Activated B cell treated with CpG ODN at 0.5 μM for 24 hours (primary cell): ENCODE data around the gene UGP2. TPM values are rescaled to one million over a fixed set of nuclear protein-coding genes. Genes with fewer than 3 reads are reported as not detected.

Experiments used
- ATAC-seq: fragments of 200-7000 bp; cut with Tn5 transposase; one replicate; pipeline ENCODE4 v1.10.0; 2021; ENCODE audit warnings: low read depth, mild to moderate bottlenecking, moderate library complexity
- CTCF ChIA-PET: fragments of 350-600 bp; sonication (Branson Sonifier 250); formaldehyde crosslinking; loops from one replicate; lab custom pipeline; 2021; ENCODE audit warnings: antibody characterized with exemption; lab: Charles Lee
- POLR2A ChIA-PET: fragments of 350-600 bp; sonication (Branson Sonifier 250); formaldehyde crosslinking; loops from one replicate; lab custom pipeline; 2021; ENCODE audit warnings: antibody characterized with exemption; lab: Charles Lee
- DNase-seq: peaks from one replicate; pipeline ENCODE4 v3.0.0; 2022
- H3K27ac Mint-ChIP-seq: one replicate; pipeline ENCODE4 v1.8.0; 2020; ENCODE audit warnings: mixed read lengths
- H3K27me3 Mint-ChIP-seq: one replicate; pipeline ENCODE4 v1.8.0; 2021; ENCODE audit warnings: mixed read lengths
- H3K36me3 Mint-ChIP-seq: one replicate; pipeline ENCODE4 v1.8.0; 2021; ENCODE audit warnings: low read depth, mixed read lengths
- H3K4me1 Mint-ChIP-seq: one replicate; pipeline ENCODE4 v1.8.0; 2021; ENCODE audit warnings: mixed read lengths
- H3K4me3 Mint-ChIP-seq: one replicate; pipeline ENCODE4 v1.8.0; 2020; ENCODE audit warnings: mild to moderate bottlenecking, mixed read lengths
- H3K9me3 Mint-ChIP-seq: one replicate; pipeline ENCODE4 v1.8.0; 2020; ENCODE audit warnings: mixed read lengths
- intact Hi-C: fragments of 100-400 bp; cut with micrococcal nuclease; formaldehyde crosslinking; loops from one replicate; pipeline ENCODE4 v1.15.1; 2024
- total RNA-seq: library from RNA; stranded (reverse); gene quantifications from 2 replicates; pipeline ENCODE4 v1.2.3, GENCODE V29; 2022
- TF ChIP-seq, protein P1 (sequence below): fragments of 200-600 bp; IDR thresholded peaks from one replicate; pipeline ENCODE4 v1.8.0; 2022; ENCODE audit warnings: antibody characterized with exemption, mild to moderate bottlenecking

UGP2 gene
- total RNA-seq, 1 donor from 2014 or later = 73.5 TPM

GRCh38 chr2:63849381-63850203 is 7.9 kb downstream of the UGP2 start:
- Mint-ChIP-seq H3K4me3 (no peak overlapping the region), H3K36me3 (peaks cover 4% of the 10 kb centered on the region), H3K4me1 (peaks cover 65% of the 10 kb centered on the region), H3K27ac (no peak overlapping the region), H3K27me3 (no peaks in the 10 kb centered on the region), H3K9me3 (no peaks in the 10 kb centered on the region)
- DNase-seq (no peak), ATAC-seq (no peak)
- CTCF ChIA-PET = interaction anchor here (3.1 kb wide), 1 partner anchor 12 kb away, joined by 11 read pairs; no protein-coding TSS in a partner anchor
- POLR2A ChIA-PET = no interaction called here
- TF ChIP-seq, protein P1, sequence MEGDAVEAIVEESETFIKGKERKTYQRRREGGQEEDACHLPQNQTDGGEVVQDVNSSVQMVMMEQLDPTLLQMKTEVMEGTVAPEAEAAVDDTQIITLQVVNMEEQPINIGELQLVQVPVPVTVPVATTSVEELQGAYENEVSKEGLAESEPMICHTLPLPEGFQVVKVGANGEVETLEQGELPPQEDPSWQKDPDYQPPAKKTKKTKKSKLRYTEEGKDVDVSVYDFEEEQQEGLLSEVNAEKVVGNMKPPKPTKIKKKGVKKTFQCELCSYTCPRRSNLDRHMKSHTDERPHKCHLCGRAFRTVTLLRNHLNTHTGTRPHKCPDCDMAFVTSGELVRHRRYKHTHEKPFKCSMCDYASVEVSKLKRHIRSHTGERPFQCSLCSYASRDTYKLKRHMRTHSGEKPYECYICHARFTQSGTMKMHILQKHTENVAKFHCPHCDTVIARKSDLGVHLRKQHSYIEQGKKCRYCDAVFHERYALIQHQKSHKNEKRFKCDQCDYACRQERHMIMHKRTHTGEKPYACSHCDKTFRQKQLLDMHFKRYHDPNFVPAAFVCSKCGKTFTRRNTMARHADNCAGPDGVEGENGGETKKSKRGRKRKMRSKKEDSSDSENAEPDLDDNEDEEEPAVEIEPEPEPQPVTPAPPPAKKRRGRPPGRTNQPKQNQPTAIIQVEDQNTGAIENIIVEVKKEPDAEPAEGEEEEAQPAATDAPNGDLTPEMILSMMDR = no peak
- intact Hi-C loops = loop anchor here (10.0 kb wide), 1 partner anchor 1655 kb away; the partner anchor contains the start of gene B3GNT2

DNA sequence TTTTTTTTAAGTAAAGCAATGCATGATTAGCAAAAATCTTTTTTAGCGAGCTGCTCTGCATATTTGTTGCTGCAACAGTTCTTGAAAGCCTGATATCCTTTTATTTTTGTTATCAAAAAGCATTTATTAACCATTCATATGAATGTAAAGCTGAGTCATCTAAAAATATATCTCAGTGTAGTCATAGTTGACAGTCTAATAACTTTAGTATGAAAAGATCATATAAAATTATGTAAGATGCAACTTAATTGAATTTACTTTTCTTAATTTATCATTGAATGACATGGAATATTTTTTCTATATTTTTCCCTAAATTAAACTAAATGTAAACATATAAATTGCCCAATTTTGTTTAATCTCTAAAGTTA is 8.5 kb downstream of the UGP2 start:
- intact Hi-C loops = no loop called here
- peaks cover 4% of the 10 kb centered on the region for H3K36me3 Mint-ChIP-seq
- H3K27me3 Mint-ChIP-seq = no peaks in the 10 kb centered on the region
- no peak overlapping the region for H3K4me3 Mint-ChIP-seq
- ChIA-PET CTCF (interaction anchor here (3.1 kb wide), 1 partner anchor 11 kb away, joined by 11 read pairs; no protein-coding TSS in a partner anchor), POLR2A (interaction anchor here (3.7 kb wide), 1 partner anchor 9 kb away, joined by 21 read pairs; the partner anchor contains the start of gene UGP2)
- TF ChIP-seq, protein P1 = no peak
- peaks cover 64% of the 10 kb centered on the region for H3K4me1 Mint-ChIP-seq
- H3K9me3 Mint-ChIP-seq = no peaks in the 10 kb centered on the region
- ATAC-seq (no peak), DNase-seq (no peak)
- H3K27ac Mint-ChIP-seq = no peak overlapping the region

GRCh38 chr2:63850649-63851048 is 9.0 kb downstream of the UGP2 start:
- intact Hi-C loops = no loop called here
- peaks cover 59% of the 10 kb centered on the region for H3K4me1 Mint-ChIP-seq
- H3K4me3 Mint-ChIP-seq = no peak overlapping the region
- no peak overlapping the region for H3K27ac Mint-ChIP-seq
- CTCF ChIA-PET = interaction anchor here (3.1 kb wide), 1 partner anchor 11 kb away, joined by 11 read pairs; no protein-coding TSS in a partner anchor
- ATAC-seq (no peak), DNase-seq (no peak)
- H3K9me3 Mint-ChIP-seq = no peaks in the 10 kb centered on the region
- TF ChIP-seq, protein P1 = no peak
- POLR2A ChIA-PET = interaction anchor here (3.7 kb wide), 1 partner anchor 9 kb away, joined by 21 read pairs; the partner anchor contains the start of gene UGP2
- peaks cover 4% of the 10 kb centered on the region for H3K36me3 Mint-ChIP-seq
- no peaks in the 10 kb centered on the region for H3K27me3 Mint-ChIP-seq

- Mint-ChIP-seq H3K4me1 (peaks cover 60% of the 10 kb centered on the region), H3K27me3 (no peaks in the 10 kb centered on the region), H3K27ac (no peak overlapping the region), H3K36me3 (peaks cover 11% of the 10 kb centered on the region), H3K9me3 (no peaks in the 10 kb centered on the region), H3K4me3 (no peak overlapping the region)
- intact Hi-C loops = no loop called here
- no peak for DNase-seq
- TF ChIP-seq, protein P1 = no peak
- ChIA-PET POLR2A (interaction anchor here (3.7 kb wide), 1 partner anchor 10 kb away, joined by 21 read pairs; the partner anchor contains the start of gene UGP2), CTCF (interaction anchor here (2.0 kb wide), 1 partner anchor 10 kb away, joined by 10 read pairs; no protein-coding TSS in a partner anchor)
- ATAC-seq = no peak
Measured at GRCh38 chr2:63851691-63852311, 10.1 kb downstream of the UGP2 start.
